HCT116 (cell line): Measurements from ENCODE around the gene CLCN5. TPM values are rescaled to one million over a fixed set of nuclear protein-coding genes. Genes with fewer than 3 reads are reported as not detected.

Source experiments
- ATAC-seq: fragments of 200-7000 bp; cut with Tn5 transposase; 2 replicates; pipeline ENCODE4 v1.9.1; 2020; ENCODE audit warnings: mild to moderate bottlenecking, moderate library complexity
- BruUV-seq: library from RNA; stranded (reverse); fragments of 400-500 nt; replicated peaks from 2 replicates; lab custom pipeline; 2021; lab: Mats Ljungman, UMichigan
- CTCF ChIA-PET: fragments of 300-600 bp; sonication (Branson Sonifier 250); formaldehyde crosslinking; loops from one replicate; lab custom pipeline; 2021; ENCODE audit warnings: antibody characterized with exemption; lab: Charles Lee
- POLR2A ChIA-PET: fragments of 300-600, 350-600 bp; sonication (Branson Sonifier 250); formaldehyde crosslinking; loops from one replicate; lab custom pipeline; 2021; ENCODE audit warnings: antibody characterized with exemption; lab: Charles Lee
- RAD21 ChIA-PET, 2 experiments: fragments of 300-600 bp; sonication (Branson Sonifier 250); formaldehyde crosslinking; loops; one replicate each; lab custom pipeline; 2023; ENCODE audit warnings: low total read pairs in 2 of 2; ENCODE audit not compliant: uncharacterized antibody in 2 of 2, unreplicated experiment in 2 of 2, low non-redundant PET in 1 of 2; lab: Charles Lee
- DNase-seq: peaks from one replicate; pipeline ENCODE4 v3.0.0-alpha.2; 2010; ENCODE audit warnings: low read depth, low spot score
- H2AFZ ChIP-seq: fragments of 200-600 bp; shearing (Covaris generic), sonication (generic); 2 replicates; pipeline ENCODE4 v1.6.1; 2017; ENCODE audit warnings: low read depth, mixed run types, mixed read lengths, antibody characterized with exemption, low read length; ENCODE audit not compliant: poor library complexity, severe bottlenecking
- H3K27ac ChIP-seq: 2 replicates; pipeline ENCODE4 v1.5.1; 2012; ENCODE audit warnings: low read depth, low read length
- H3K27me3 ChIP-seq: fragments of 200-600 bp; sonication (generic); 2 replicates; pipeline ENCODE4 v1.6.1; 2016; ENCODE audit warnings: mixed run types, low read length, mixed read lengths; ENCODE audit not compliant: insufficient read depth
- H3K36me3 ChIP-seq, 2 experiments: fragments of 200-500 bp in 1 of 2; fragments of 200-600 bp in 1 of 2; sonication (Bioruptor generic) in 1 of 2; sonication (generic) in 1 of 2; 2 replicates each; pipeline versions ENCODE4 v1.5.1 to v1.6.1; 2014 to 2016; ENCODE audit warnings: low read length in 2 of 2, inconsistent platforms in 1 of 2, mixed read lengths in 1 of 2, mixed run types in 1 of 2; ENCODE audit not compliant: insufficient read depth in 2 of 2, control insufficient read depth in 1 of 2
- H3K4me1 ChIP-seq, 2 experiments: fragments of 200-600 bp in 1 of 2; sonication (generic) in 1 of 2; 2 replicates each; pipeline versions ENCODE4 v1.5.1 to v1.6.1; 2012 to 2017; ENCODE audit warnings: low read length in 2 of 2, inconsistent platforms in 1 of 2, mild to moderate bottlenecking in 1 of 2, mixed read lengths in 1 of 2, mixed run types in 1 of 2, moderate library complexity in 1 of 2; ENCODE audit not compliant: insufficient read depth in 2 of 2, control insufficient read depth in 1 of 2
- H3K4me2 ChIP-seq: fragments of 200-600 bp; sonication (generic); 2 replicates; pipeline ENCODE4 v1.6.1; 2017; ENCODE audit warnings: mixed run types, low read length, mixed read lengths
- H3K4me3 ChIP-seq, 2 experiments: fragments of 200-600 bp in 1 of 2; sonication (generic) in 1 of 2; replicated peaks in 1 of 2; 2 replicates each; pipeline ENCODE4 v1.5.1; 2011 to 2016; ENCODE audit warnings: low read length in 2 of 2, control low read depth in 1 of 2, low read depth in 1 of 2, mild to moderate bottlenecking in 1 of 2, mixed read lengths in 1 of 2, mixed run types in 1 of 2
- H3K79me2 ChIP-seq: fragments of 200-600 bp; sonication (generic); 2 replicates; pipeline ENCODE4 v1.6.1; 2017; ENCODE audit warnings: mild to moderate bottlenecking, mixed run types, low read length, moderate library complexity, mixed read lengths; ENCODE audit not compliant: insufficient read depth
- H3K9ac ChIP-seq: fragments of 200-600 bp; sonication (generic); 2 replicates; pipeline ENCODE4 v1.6.1; 2016; ENCODE audit warnings: low read length, mixed read lengths
- H3K9me2 ChIP-seq: fragments of 200-600 bp; sonication (generic), shearing (Covaris generic); 2 replicates; pipeline ENCODE4 v1.6.1; 2017; ENCODE audit warnings: mixed run types, mild to moderate bottlenecking, moderate library complexity; ENCODE audit not compliant: insufficient read depth
- H3K9me3 ChIP-seq, 2 experiments: fragments of 200-500 bp in 1 of 2; fragments of 200-600 bp in 1 of 2; sonication (Bioruptor generic) in 1 of 2; sonication (generic) in 1 of 2; 2 replicates each; pipeline ENCODE4 v1.6.1; 2014 to 2017; ENCODE audit warnings: low read length in 2 of 2, mixed read lengths in 2 of 2, inconsistent platforms in 1 of 2, low read depth in 1 of 2, mild to moderate bottlenecking in 1 of 2, mixed run types in 1 of 2, moderate library complexity in 1 of 2; ENCODE audit not compliant: control insufficient read depth in 1 of 2, insufficient read depth in 1 of 2
- H4K20me1 ChIP-seq: fragments of 200-600 bp; sonication (generic), shearing (Covaris generic); 2 replicates; pipeline ENCODE4 v1.6.1; 2017; ENCODE audit warnings: mixed run types, mild to moderate bottlenecking, moderate library complexity; ENCODE audit not compliant: insufficient read depth
- ATF3 ChIP-seq: IDR thresholded peaks from 2 replicates; pipeline ENCODE4 v1.6.1; 2012
- CEBPB ChIP-seq: IDR thresholded peaks from 2 replicates; pipeline ENCODE4 v1.6.1; 2012; ENCODE audit warnings: low read depth
- CTCF ChIP-seq, 3 experiments: fragments of 200-600 bp in 1 of 3; sonication (generic) in 1 of 3; IDR thresholded peaks in 2 of 3; conservative IDR thresholded peaks in 1 of 3; 2 replicates each; pipeline ENCODE4 v1.5.1; 2012 to 2017; ENCODE audit warnings: low read depth in 2 of 3, low read length in 2 of 3, antibody characterized with exemption in 1 of 3, borderline replicate concordance in 1 of 3, control low read depth in 1 of 3, mild to moderate bottlenecking in 1 of 3, mixed read lengths in 1 of 3, mixed run types in 1 of 3, moderate library complexity in 1 of 3; ENCODE audit not compliant: insufficient read depth in 1 of 3
- EGR1 ChIP-seq: IDR thresholded peaks from 2 replicates; pipeline ENCODE4 v1.6.1; 2012; ENCODE audit warnings: low read depth
- EZH2 ChIP-seq: fragments of 200-600 bp; sonication (generic); IDR thresholded peaks from 2 replicates; pipeline ENCODE4 v1.6.1; 2017; ENCODE audit warnings: antibody characterized with exemption, mixed run types
- EZH2phosphoT487 ChIP-seq: fragments of 200-600 bp; IDR thresholded peaks from 2 replicates; pipeline ENCODE4 v1.6.1; 2018; ENCODE audit warnings: antibody characterized with exemption, borderline replicate concordance
- JUND ChIP-seq: IDR thresholded peaks from 2 replicates; pipeline ENCODE4 v1.6.1; 2012
- MAX ChIP-seq: IDR thresholded peaks from 2 replicates; pipeline ENCODE4 v1.6.1; 2012
- RAD21 ChIP-seq: IDR thresholded peaks from 2 replicates; pipeline ENCODE4 v1.6.1; 2012; ENCODE audit warnings: low read depth, mild to moderate bottlenecking
- SIN3A ChIP-seq: IDR thresholded peaks from 2 replicates; pipeline ENCODE4 v1.6.1; 2012; ENCODE audit warnings: low read depth
- SP1 ChIP-seq: IDR thresholded peaks from 2 replicates; pipeline ENCODE4 v1.6.1; 2012; ENCODE audit warnings: low read depth
- TCF7L2 ChIP-seq: IDR thresholded peaks from 2 replicates; pipeline ENCODE4 v1.7.0; 2011; ENCODE audit warnings: borderline replicate concordance, inconsistent platforms; ENCODE audit not compliant: insufficient read depth, insufficient read length; ENCODE audit errors: extremely low read depth
- ZBTB33 ChIP-seq: IDR thresholded peaks from 2 replicates; pipeline ENCODE4 v1.6.1; 2011; ENCODE audit warnings: mild to moderate bottlenecking, low read length, moderate library complexity; ENCODE audit not compliant: insufficient replicate concordance; ENCODE audit errors: extremely low read depth
- intact Hi-C: fragments of 100-400 bp; cut with micrococcal nuclease; formaldehyde crosslinking; loops from 2 replicates; pipeline ENCODE4 v1.10.0; 2022
- total RNA-seq: library from RNA; stranded (reverse); gene quantifications from one replicate; pipeline ENCODE4 v1.2.1, GENCODE V29; 2021; ENCODE audit not compliant: unreplicated experiment

The CLCN5 gene
- total RNA-seq, 1 experiment from 2014 or later = 6.1 TPM

- Histone ChIP-seq H3K27ac (no peak overlapping the region), H3K27me3 (no peaks in the 10 kb centered on the region), H3K4me1 (no peaks in the 10 kb centered on the region), H3K9me2 (no peaks in the 10 kb centered on the region), H3K9me3 (no peaks in the 10 kb centered on the region), H3K9ac (no peak overlapping the region), H2AFZ (no peak overlapping the region), H3K4me2 (no peak overlapping the region), H4K20me1 (no peaks in the 10 kb centered on the region), H3K79me2 (no peaks in the 10 kb centered on the region), H3K36me3 (no peaks in the 10 kb centered on the region), H3K4me3 (no peak overlapping the region)
- CTCF ChIA-PET = no interaction called here
- ATAC-seq (no peak), DNase-seq (no peak)
- BruUV-seq = no TSS peak
- RAD21 ChIA-PET = no interaction called here
- intact Hi-C loops = no loop called here
- TF ChIP-seq CEBPB = no peak
- no peak for TF ChIP-seq ZBTB33
- no peak for TF ChIP-seq TCF7L2
- TF ChIP-seq JUND = no peak
- TF ChIP-seq SIN3A = no peak
- TF ChIP-seq ATF3 = no peak
- no peak for TF ChIP-seq MAX
- no peak for TF ChIP-seq CTCF (IDR thresholded peaks at IDR 0.05 in 2 of 3, conservative IDR thresholded peaks at IDR 0.05 in 1 of 3; ENCODE audit: borderline replicate concordance in 1 of 3, insufficient read depth in 1 of 3, low read depth in 2 of 3, low read length in 2 of 3)
- no peak for TF ChIP-seq EGR1
- TF ChIP-seq RAD21 = no peak
- no peak for TF ChIP-seq EZH2
- TF ChIP-seq EZH2phosphoT487 = no peak
- no peak for TF ChIP-seq SP1
- POLR2A ChIA-PET = no interaction called here
Observed at GRCh38 chrX:49947781-49948180, 25.4 kb downstream of the CLCN5 start.
